MCF 10A (cell line): Measurements from ENCODE around the gene EFCAB12. TPM values are rescaled to one million over a fixed set of nuclear protein-coding genes. Genes with fewer than 3 reads are reported as not detected.

Source experiments
- BruUV-seq: library from RNA; stranded (reverse); fragments of 400-500 nt; replicated peaks from 2 replicates; lab custom pipeline; 2021; lab: Mats Ljungman, UMichigan
- CTCF ChIA-PET: fragments of 300-600 bp; sonication (Branson Sonifier 250); formaldehyde crosslinking; extraction: SDS; loops from one replicate; lab custom pipeline; 2021; ENCODE audit warnings: antibody characterized with exemption, inconsistent platforms; lab: Yijun Ruan, JAX
- POLR2A ChIA-PET: fragments of 300-600, 350-650 bp; sonication (Branson Sonifier 250); formaldehyde crosslinking; extraction: SDS; loops from one replicate; lab custom pipeline; 2020; ENCODE audit warnings: antibody characterized with exemption, inconsistent platforms; lab: Yijun Ruan, JAX
- DNase-seq: peaks from one replicate; pipeline ENCODE4 v3.0.0-alpha.2; 2018; ENCODE audit not compliant: unreplicated experiment
- H3K27ac Mint-ChIP-seq: one replicate; pipeline ENCODE4 v1.8.0; 2022; ENCODE audit warnings: mild to moderate bottlenecking, low read depth, mixed read lengths; ENCODE audit not compliant: unreplicated experiment
- H3K27me3 Mint-ChIP-seq: one replicate; pipeline ENCODE4 v1.8.0; 2022; ENCODE audit warnings: mixed read lengths; ENCODE audit not compliant: insufficient read depth, unreplicated experiment
- H3K36me3 Mint-ChIP-seq: one replicate; pipeline ENCODE4 v1.8.0; 2022; ENCODE audit warnings: mild to moderate bottlenecking, moderate library complexity, mixed read lengths; ENCODE audit not compliant: insufficient read depth, unreplicated experiment
- H3K4me1 Mint-ChIP-seq: one replicate; pipeline ENCODE4 v1.8.0; 2022; ENCODE audit warnings: mixed read lengths; ENCODE audit not compliant: insufficient read depth, unreplicated experiment
- H3K4me3 Mint-ChIP-seq: one replicate; pipeline ENCODE4 v1.8.0; 2022; ENCODE audit warnings: mild to moderate bottlenecking, moderate library complexity, mixed read lengths; ENCODE audit not compliant: unreplicated experiment
- H3K9me3 Mint-ChIP-seq: one replicate; pipeline ENCODE4 v1.8.0; 2022; ENCODE audit warnings: mixed read lengths; ENCODE audit not compliant: unreplicated experiment
- CTCF ChIP-seq: fragments of 200-600 bp; IDR thresholded peaks from one replicate; pipeline ENCODE4 v1.8.0; 2022; ENCODE audit warnings: antibody characterized with exemption, mild to moderate bottlenecking; ENCODE audit not compliant: unreplicated experiment
- intact Hi-C: fragments of 100-400 bp; cut with micrococcal nuclease; formaldehyde crosslinking; loops from 2 replicates; pipeline ENCODE4 v1.14.1; 2022
- total RNA-seq: library from RNA; stranded (reverse); gene quantifications from 2 replicates; pipeline ENCODE4 v1.2.3, GENCODE V29; 2022

The EFCAB12 gene
- total RNA-seq, 1 experiment from 2014 or later = not detected

GRCh38 chr3:129383292-129383860 is 45.1 kb downstream of the EFCAB12 start:
- peak; percentile 61 for TF ChIP-seq CTCF
- CTCF ChIA-PET = interaction anchor here (0.6 to 2.1 kb wide), 22 partner anchors 8 to 546 kb away, joined by 3 to 11 read pairs (median 4); no protein-coding TSS in a partner anchor
- BruUV-seq = no TSS peak
- Mint-ChIP-seq H3K27me3 (no peaks in the 10 kb centered on the region), H3K4me1 (no peaks in the 10 kb centered on the region), H3K36me3 (peaks cover 17% of the 10 kb centered on the region), H3K4me3 (no peak overlapping the region), H3K27ac (no peak overlapping the region), H3K9me3 (no peaks in the 10 kb centered on the region)
- DNase-seq = peak; percentile 77
- intact Hi-C loops = loop anchor here (1.0 to 5.0 kb wide), 5 partner anchors 104 to 549 kb away; no protein-coding TSS in a partner anchor
- POLR2A ChIA-PET = interaction anchor here (0.7 to 1.0 kb wide), 4 partner anchors 9 to 67 kb away, joined by 3 to 5 read pairs (median 4); a partner anchor contains a TSS

GRCh38 chr3:129382366-129382765 is 46.1 kb downstream of the EFCAB12 start:
- H3K36me3 Mint-ChIP-seq = peaks cover 11% of the 10 kb centered on the region
- H3K4me1 Mint-ChIP-seq = no peaks in the 10 kb centered on the region
- DNase-seq = no peak
- CTCF ChIA-PET = interaction anchor here (0.6 to 1.9 kb wide), 10 partner anchors 11 to 541 kb away, joined by 3 to 10 read pairs (median 4); no protein-coding TSS in a partner anchor
- BruUV-seq = no TSS peak
- no peaks in the 10 kb centered on the region for H3K27me3 Mint-ChIP-seq
- H3K4me3 Mint-ChIP-seq = no peak overlapping the region
- no peak overlapping the region for H3K27ac Mint-ChIP-seq
- TF ChIP-seq CTCF = no peak
- intact Hi-C loops = loop anchor here (5.0 kb wide), 3 partner anchors 105 to 550 kb away; no protein-coding TSS in a partner anchor
- POLR2A ChIA-PET = no interaction called here
- H3K9me3 Mint-ChIP-seq = no peaks in the 10 kb centered on the region

- intact Hi-C loops = loop anchor here (5.0 kb wide), 3 partner anchors 108 to 553 kb away; no protein-coding TSS in a partner anchor
- Mint-ChIP-seq H3K27ac (no peak overlapping the region), H3K4me1 (no peaks in the 10 kb centered on the region), H3K36me3 (peaks cover 6% of the 10 kb centered on the region), H3K9me3 (no peaks in the 10 kb centered on the region), H3K27me3 (no peaks in the 10 kb centered on the region), H3K4me3 (no peak overlapping the region)
- no TSS peak for BruUV-seq
- TF ChIP-seq CTCF = no peak
- POLR2A ChIA-PET = interaction anchor here (0.6 kb wide), 1 partner anchor 19 kb away, joined by 4 read pairs; no protein-coding TSS in a partner anchor
- CTCF ChIA-PET = no interaction called here
- DNase-seq = no peak
These were observed 48.7 kb downstream of the EFCAB12 start for GRCh38 chr3:129379582-129380358.

- Mint-ChIP-seq H3K9me3 (no peaks in the 10 kb centered on the region), H3K4me1 (no peaks in the 10 kb centered on the region), H3K27ac (no peak overlapping the region), H3K4me3 (no peak overlapping the region), H3K36me3 (peaks cover 3% of the 10 kb centered on the region), H3K27me3 (no peaks in the 10 kb centered on the region)
- no TSS peak for BruUV-seq
- intact Hi-C loops = no loop called here
- no peak for TF ChIP-seq CTCF
- ChIA-PET CTCF (no interaction called here), POLR2A (no interaction called here)
- no peak for DNase-seq
These were observed 49.5 kb downstream of the EFCAB12 start for GRCh38 chr3:129378949-129379348.
